Stomach (tissue), 4 donors: ENCODE data around the gene STK39.

Experiments
- POLR2A ChIP-seq, 4 donors: fragments of 450-650 bp; IDR thresholded peaks; one replicate each; pipeline ENCODE4 v1.6.1; 2016; ENCODE audit warnings: antibody characterized with exemption in 4 of 4, control low read depth in 2 of 4, mild to moderate bottlenecking in 1 of 4, moderate library complexity in 1 of 4
- POLR2AphosphoS5 ChIP-seq, 3 donors: sonication (generic); formaldehyde crosslinking; IDR thresholded peaks; one replicate each; pipeline ENCODE4 v1.6.1; 2016; ENCODE audit warnings: antibody characterized with exemption in 3 of 3
- TF ChIP-seq, protein P1 (sequence below), 7 experiments: fragments of 450-650 bp in 4 of 7; fragments of 200-600 bp in 3 of 7; sonication (generic) in 3 of 7; IDR thresholded peaks; one replicate each; pipeline ENCODE4 v1.5.1; 2016 to 2019; ENCODE audit warnings: antibody characterized with exemption in 7 of 7, control low read depth in 2 of 7, mild to moderate bottlenecking in 1 of 7

DNA sequence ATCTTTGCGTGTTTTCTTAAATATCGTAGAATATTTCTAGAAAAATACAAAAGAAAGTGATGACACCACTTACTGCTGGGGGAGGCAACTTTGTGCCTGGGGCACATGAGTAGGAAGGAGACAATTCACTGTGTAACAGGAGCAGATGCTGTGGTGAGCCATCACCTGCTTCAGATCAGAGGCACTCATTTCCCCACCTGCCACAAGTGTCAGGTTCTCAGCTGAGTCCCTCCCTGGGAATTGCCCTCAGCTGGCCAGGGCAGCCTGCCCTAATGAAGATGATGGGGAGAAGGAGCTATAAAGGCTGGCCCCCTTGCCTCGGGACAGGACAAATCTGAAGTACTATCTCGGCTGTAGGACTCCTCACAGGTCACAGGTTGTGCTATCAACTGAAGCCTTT, 322.8 kb downstream of the STK39 start:
- TF ChIP-seq, protein P1, sequence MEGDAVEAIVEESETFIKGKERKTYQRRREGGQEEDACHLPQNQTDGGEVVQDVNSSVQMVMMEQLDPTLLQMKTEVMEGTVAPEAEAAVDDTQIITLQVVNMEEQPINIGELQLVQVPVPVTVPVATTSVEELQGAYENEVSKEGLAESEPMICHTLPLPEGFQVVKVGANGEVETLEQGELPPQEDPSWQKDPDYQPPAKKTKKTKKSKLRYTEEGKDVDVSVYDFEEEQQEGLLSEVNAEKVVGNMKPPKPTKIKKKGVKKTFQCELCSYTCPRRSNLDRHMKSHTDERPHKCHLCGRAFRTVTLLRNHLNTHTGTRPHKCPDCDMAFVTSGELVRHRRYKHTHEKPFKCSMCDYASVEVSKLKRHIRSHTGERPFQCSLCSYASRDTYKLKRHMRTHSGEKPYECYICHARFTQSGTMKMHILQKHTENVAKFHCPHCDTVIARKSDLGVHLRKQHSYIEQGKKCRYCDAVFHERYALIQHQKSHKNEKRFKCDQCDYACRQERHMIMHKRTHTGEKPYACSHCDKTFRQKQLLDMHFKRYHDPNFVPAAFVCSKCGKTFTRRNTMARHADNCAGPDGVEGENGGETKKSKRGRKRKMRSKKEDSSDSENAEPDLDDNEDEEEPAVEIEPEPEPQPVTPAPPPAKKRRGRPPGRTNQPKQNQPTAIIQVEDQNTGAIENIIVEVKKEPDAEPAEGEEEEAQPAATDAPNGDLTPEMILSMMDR (IDR thresholded peaks at IDR 0.05) = no peak
- TF ChIP-seq POLR2A (IDR thresholded peaks at IDR 0.05) = no peak
- no peak for TF ChIP-seq POLR2AphosphoS5 (IDR thresholded peaks at IDR 0.05)
